HepG2 (cell line): ENCODE data around the gene TBL2. TPM values are rescaled to one million over a fixed set of nuclear protein-coding genes. Genes with fewer than 3 reads are reported as not detected.

Experiments
- AFF4 ChIP-seq: sonication (generic); formaldehyde crosslinking; IDR thresholded peaks from 2 replicates; pipeline ENCODE4 v1.4.0; 2020; ENCODE audit warnings: missing genetic modification reagents
- BATF2 ChIP-seq: sonication (generic); formaldehyde crosslinking; IDR thresholded peaks from 2 replicates; pipeline ENCODE4 v1.8.0; 2022; ENCODE audit warnings: mild to moderate bottlenecking, missing genetic modification reagents, moderate library complexity
- CSRNP2 ChIP-seq: sonication (generic); formaldehyde crosslinking; conservative IDR thresholded peaks from 2 replicates; pipeline ENCODE4 v1.8.0; 2022; ENCODE audit warnings: low read depth, missing genetic modification reagents
- FIP1L1 ChIP-seq: fragments of 200-400 bp; formaldehyde crosslinking; IDR thresholded peaks from 2 replicates; pipeline ENCODE4 v1.6.1; 2018; ENCODE audit warnings: low read depth, mild to moderate bottlenecking, low read length, moderate library complexity, borderline replicate concordance; ENCODE audit not compliant: insufficient read depth
- FOXO4 ChIP-seq: sonication (generic); formaldehyde crosslinking; conservative IDR thresholded peaks from 2 replicates; pipeline ENCODE4 v1.8.1; 2023; ENCODE audit warnings: missing genetic modification reagents
- HHEX ChIP-seq: IDR thresholded peaks from 2 replicates; pipeline ENCODE4 v1.6.1; 2016; ENCODE audit warnings: control low read depth
- IRF1 ChIP-seq: sonication (generic); formaldehyde crosslinking; IDR thresholded peaks from 2 replicates; pipeline ENCODE4 v1.4.0; 2020; ENCODE audit warnings: low read depth, mild to moderate bottlenecking, missing genetic modification reagents
- ISL2 ChIP-seq: sonication (generic); formaldehyde crosslinking; IDR thresholded peaks from 2 replicates; pipeline ENCODE4 v1.5.0; 2020; ENCODE audit warnings: missing genetic modification reagents
- KAT2B ChIP-seq: fragments of 150-350 bp; IDR thresholded peaks from 2 replicates; pipeline ENCODE4 v1.6.1; 2014; ENCODE audit warnings: low read depth, low read length, borderline replicate concordance
- MAZ ChIP-seq, 2 experiments: sonication (generic) in 1 of 2; formaldehyde crosslinking in 1 of 2; IDR thresholded peaks; 2 replicates each; pipeline versions ENCODE4 v1.5.0 to v1.6.1; 2012 to 2020; ENCODE audit warnings: low read depth in 2 of 2, mild to moderate bottlenecking in 2 of 2, borderline replicate concordance in 1 of 2, improper control_type of control experiment in 1 of 2, low read length in 1 of 2, missing genetic modification reagents in 1 of 2, moderate library complexity in 1 of 2
- NFE2L1 ChIP-seq: sonication (generic); formaldehyde crosslinking; IDR thresholded peaks from 2 replicates; pipeline ENCODE4 v1.4.0; 2020; ENCODE audit warnings: missing genetic modification reagents, mild to moderate bottlenecking, borderline replicate concordance
- SETDB1 ChIP-seq: sonication (generic); formaldehyde crosslinking; IDR thresholded peaks from 2 replicates; pipeline ENCODE4 v1.5.1; 2020; ENCODE audit warnings: missing genetic modification reagents, mild to moderate bottlenecking, borderline replicate concordance
- ZBTB4 ChIP-seq: sonication (generic); formaldehyde crosslinking; IDR thresholded peaks from 2 replicates; pipeline ENCODE4 v1.4.0; 2020; ENCODE audit warnings: missing genetic modification reagents, mild to moderate bottlenecking, borderline replicate concordance
- ZBTB8A ChIP-seq: sonication (generic); formaldehyde crosslinking; IDR thresholded peaks from 2 replicates; pipeline ENCODE4 v1.4.0; 2020; ENCODE audit warnings: mild to moderate bottlenecking, low read depth, missing genetic modification reagents, borderline replicate concordance
- polyA plus RNA-seq, 8 experiments: library from polyadenylated mRNA; depleted of rRNA in 3 of 8; stranded (reverse) in 7 of 8; unstranded in 1 of 8; fragments of >200 nt; fragmentation: Illumina TruSeq in 4 of 8; extraction: Trizol in 4 of 8; gene quantifications; 2 replicates each; pipeline versions ENCODE4 v1.2.1 to v1.2.3, GENCODE V29; 2011 to 2016; ENCODE audit warnings: low read depth in 4 of 8, missing spikeins in 1 of 8, mixed read lengths in 1 of 8; ENCODE audit not compliant: insufficient read depth in 1 of 8
- total RNA-seq, 5 experiments: library from RNA; depleted of rRNA; stranded (reverse); fragments of >200 nt; fragmentation: Illumina TruSeq; extraction: Trizol; gene quantifications; 2 replicates each; pipeline ENCODE4 v1.2.3, GENCODE V29; 2016; ENCODE audit warnings: low read depth in 1 of 5

The TBL2 gene
- total and polyA plus RNA-seq, 2 of the 13 experiments (the other 11 are each of a cell fraction or from before 2014, with no cell fraction given), result 43.4 to 47.2 TPM

GRCh38 chr7:73623798-73624668, 45.7 kb upstream of the TBL2 start, which contains the start of gene MLXIPL (continued):
- TF ChIP-seq ZBTB8A (CRISPR knock-in tag) (no peak), IRF1 (CRISPR knock-in tag) (no peak), FIP1L1 (no peak), HHEX (CRISPR knock-in tag) (no peak), NFE2L1 (CRISPR knock-in tag) (no peak), ISL2 (peak; percentile 66), CSRNP2 (CRISPR knock-in tag) (no peak), ZBTB4 (CRISPR knock-in tag) (no peak), SETDB1 (CRISPR knock-in tag) (no peak), KAT2B (no peak), AFF4 (CRISPR knock-in tag) (0 out of 2 replicates have a peak, but pooled peaks have one; percentile 79), FOXO4 (CRISPR knock-in tag) (no peak), MAZ (IDR thresholded peaks at IDR 0.05; ENCODE audit: borderline replicate concordance, low read depth, low read length) (peak; percentile 25; the same call in 1 of the 2 replicates), MAZ (CRISPR knock-in tag; IDR thresholded peaks at IDR 0.05; ENCODE audit: low read depth) (peak; percentile 75), BATF2 (CRISPR knock-in tag) (no peak)
